Measurements from ENCODE around the gene PTCH1. TPM values are rescaled to one million over a fixed set of nuclear protein-coding genes. Genes with fewer than 3 reads are reported as not detected.

The PTCH1 gene
- polyA plus RNA-seq, 1 donor (not counting 4 experiments of a cell fraction or from before 2014, with no cell fraction given): 1.7 TPM

GRCh38 chr9:95455714-95456113 lies 61.1 kb downstream of the PTCH1 start:
- Histone ChIP-seq H3K36me3 (ENCODE audit: control insufficient read depth in 2 of 2, extremely low read depth in 1 of 2, insufficient read depth in 2 of 2, low read length in 2 of 2) (peaks cover 3 to 7% of the 10 kb centered on the region in 2 experiments), H3K9ac (ENCODE audit: control insufficient read depth, extremely low read depth, insufficient read depth, low read length) (no peak overlapping the region), H3K27me3 (ENCODE audit: control insufficient read depth, extremely low read depth, insufficient read depth, low read length) (no peaks in the 10 kb centered on the region), H3K27ac (ENCODE audit: control insufficient read depth, insufficient read depth, low read length) (no peak overlapping the region), H3K79me2 (ENCODE audit: control insufficient read depth, insufficient read depth, low read length) (no peaks in the 10 kb centered on the region), H3K9me3 (ENCODE audit: control insufficient read depth, low read depth, low read length) (no peaks in the 10 kb centered on the region), H3K4me3 (ENCODE audit: control insufficient read depth in 2 of 3, extremely low read depth in 1 of 3, insufficient read depth in 2 of 3, low read depth in 1 of 3, low read length in 3 of 3) (no peak overlapping the region), H4K20me1 (ENCODE audit: control insufficient read depth, extremely low read depth, insufficient read depth, low read length) (no peaks in the 10 kb centered on the region), H2AFZ (ENCODE audit: control insufficient read depth, low read length) (no peak overlapping the region), H3K4me1 (ENCODE audit: control insufficient read depth, extremely low read depth, insufficient read depth, low read length) (no peaks in the 10 kb centered on the region), H3K4me2 (ENCODE audit: control insufficient read depth, extremely low read depth, insufficient read depth, low read depth, low read length) (no peak overlapping the region), H3K9me1 (ENCODE audit: control insufficient read depth, extremely low read depth, insufficient read depth, low read length) (no peaks in the 10 kb centered on the region)
- FAIRE-seq (no peak), DNase-seq (ENCODE audit: low read depth, low spot score) (no peak)
- dilution Hi-C loops (cut with MboI; ENCODE audit: extremely low pct_ligation_motif_present, low sequenced_read_pairs): no loop called here
- TF ChIP-seq, protein P1, sequence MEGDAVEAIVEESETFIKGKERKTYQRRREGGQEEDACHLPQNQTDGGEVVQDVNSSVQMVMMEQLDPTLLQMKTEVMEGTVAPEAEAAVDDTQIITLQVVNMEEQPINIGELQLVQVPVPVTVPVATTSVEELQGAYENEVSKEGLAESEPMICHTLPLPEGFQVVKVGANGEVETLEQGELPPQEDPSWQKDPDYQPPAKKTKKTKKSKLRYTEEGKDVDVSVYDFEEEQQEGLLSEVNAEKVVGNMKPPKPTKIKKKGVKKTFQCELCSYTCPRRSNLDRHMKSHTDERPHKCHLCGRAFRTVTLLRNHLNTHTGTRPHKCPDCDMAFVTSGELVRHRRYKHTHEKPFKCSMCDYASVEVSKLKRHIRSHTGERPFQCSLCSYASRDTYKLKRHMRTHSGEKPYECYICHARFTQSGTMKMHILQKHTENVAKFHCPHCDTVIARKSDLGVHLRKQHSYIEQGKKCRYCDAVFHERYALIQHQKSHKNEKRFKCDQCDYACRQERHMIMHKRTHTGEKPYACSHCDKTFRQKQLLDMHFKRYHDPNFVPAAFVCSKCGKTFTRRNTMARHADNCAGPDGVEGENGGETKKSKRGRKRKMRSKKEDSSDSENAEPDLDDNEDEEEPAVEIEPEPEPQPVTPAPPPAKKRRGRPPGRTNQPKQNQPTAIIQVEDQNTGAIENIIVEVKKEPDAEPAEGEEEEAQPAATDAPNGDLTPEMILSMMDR (optimal IDR thresholded peaks at IDR 0.05 in 1 of 3, IDR thresholded peaks at IDR 0.05 in 1 of 3, conservative IDR thresholded peaks at IDR 0.05 in 1 of 3; ENCODE audit: extremely low read depth in 1 of 3, insufficient read depth in 2 of 3, low read length in 3 of 3): no peak
- TF ChIP-seq EZH2 (IDR thresholded peaks at IDR 0.05; ENCODE audit: low read length): no peak

GRCh38 chr9:95452176-95452575 lies 64.6 kb downstream of the PTCH1 start:
- H3K4me1 ChIP-seq (ENCODE audit: control insufficient read depth, extremely low read depth, insufficient read depth, low read length): no peaks in the 10 kb centered on the region
- dilution Hi-C loops (cut with MboI; ENCODE audit: extremely low pct_ligation_motif_present, low sequenced_read_pairs): no loop called here
- FAIRE-seq (no peak), DNase-seq (ENCODE audit: low read depth, low spot score) (no peak)
- no peaks in the 10 kb centered on the region for H3K79me2 ChIP-seq (ENCODE audit: control insufficient read depth, insufficient read depth, low read length)
- H3K36me3 ChIP-seq (ENCODE audit: control insufficient read depth in 2 of 2, extremely low read depth in 1 of 2, insufficient read depth in 2 of 2, low read length in 2 of 2): peaks cover 0 to 5% of the 10 kb centered on the region in 2 experiments
- H3K27me3 ChIP-seq (ENCODE audit: control insufficient read depth, extremely low read depth, insufficient read depth, low read length): no peaks in the 10 kb centered on the region
- H2AFZ ChIP-seq (ENCODE audit: control insufficient read depth, low read length): no peak overlapping the region
- H4K20me1 ChIP-seq (ENCODE audit: control insufficient read depth, extremely low read depth, insufficient read depth, low read length): no peaks in the 10 kb centered on the region
- H3K9ac ChIP-seq (ENCODE audit: control insufficient read depth, extremely low read depth, insufficient read depth, low read length): no peak overlapping the region
- TF ChIP-seq, protein P1 (optimal IDR thresholded peaks at IDR 0.05 in 1 of 3, IDR thresholded peaks at IDR 0.05 in 1 of 3, conservative IDR thresholded peaks at IDR 0.05 in 1 of 3; ENCODE audit: extremely low read depth in 1 of 3, insufficient read depth in 2 of 3, low read length in 3 of 3): no peak
- no peak for TF ChIP-seq EZH2 (IDR thresholded peaks at IDR 0.05; ENCODE audit: low read length)
- no peaks in the 10 kb centered on the region for H3K9me1 ChIP-seq (ENCODE audit: control insufficient read depth, extremely low read depth, insufficient read depth, low read length)
- no peak overlapping the region for H3K4me2 ChIP-seq (ENCODE audit: control insufficient read depth, extremely low read depth, insufficient read depth, low read depth, low read length)
- H3K27ac ChIP-seq (ENCODE audit: control insufficient read depth, insufficient read depth, low read length): no peak overlapping the region
- no peaks in the 10 kb centered on the region for H3K9me3 ChIP-seq (ENCODE audit: control insufficient read depth, low read depth, low read length)
- H3K4me3 ChIP-seq (ENCODE audit: control insufficient read depth in 2 of 3, extremely low read depth in 1 of 3, insufficient read depth in 2 of 3, low read depth in 1 of 3, low read length in 3 of 3): no peak overlapping the region

Data from keratinocyte (primary cell).